Natural killer cell treated with Interleukin-12 subunit alpha and Interleukin-12 subunit beta and Interleukin-15 and Interleukin-18, amount 100 ng/mL, for 72 hours (primary cell): ENCODE measurements around the gene TUBG2. TPM values are rescaled to one million over a fixed set of nuclear protein-coding genes. Genes with fewer than 3 reads are reported as not detected.

ENCODE experiments used
- ATAC-seq, 2 donors: fragments of 150-1000 bp; cut with Tn5 transposase in 1 of 2; sonication (Bioruptor Pico), chemical (Tn5 transposase) in 1 of 2; 2 replicates each; pipeline ENCODE4 v1.10.0; 2021
- DNase-seq: peaks from one replicate; pipeline ENCODE4 v3.0.0; 2022; ENCODE audit warnings: low spot score
- H3K27ac Mint-ChIP-seq, 2 donors: 1 replicate in 1 of 2; 2 replicates in 1 of 2; pipeline ENCODE4 v1.8.0; 2022; ENCODE audit warnings: mixed read lengths in 2 of 2, mild to moderate bottlenecking in 1 of 2, moderate library complexity in 1 of 2
- H3K27me3 Mint-ChIP-seq, 2 donors: 1 replicate in 1 of 2; 2 replicates in 1 of 2; pipeline ENCODE4 v1.8.0; 2022; ENCODE audit warnings: mixed read lengths in 2 of 2
- H3K36me3 Mint-ChIP-seq: one replicate; pipeline ENCODE4 v1.8.0; 2022; ENCODE audit warnings: mixed read lengths
- H3K4me1 Mint-ChIP-seq, 2 donors: 1 replicate in 1 of 2; 2 replicates in 1 of 2; pipeline ENCODE4 v1.8.0; 2022; ENCODE audit warnings: low read depth in 2 of 2, mixed read lengths in 2 of 2, mild to moderate bottlenecking in 1 of 2
- H3K4me3 Mint-ChIP-seq: one replicate; pipeline ENCODE4 v1.8.0; 2022; ENCODE audit warnings: mixed read lengths
- H3K9me3 Mint-ChIP-seq: 2 replicates; pipeline ENCODE4 v1.8.0; 2022; ENCODE audit warnings: mixed read lengths
- total RNA-seq, 2 donors: library from RNA; stranded (reverse); gene quantifications; one replicate each; pipeline ENCODE4 v1.2.3, GENCODE V29; 2022

Gene TUBG2
- total RNA-seq, 2 donors from 2014 or later, result 3.9 to 8.0 TPM

DNA sequence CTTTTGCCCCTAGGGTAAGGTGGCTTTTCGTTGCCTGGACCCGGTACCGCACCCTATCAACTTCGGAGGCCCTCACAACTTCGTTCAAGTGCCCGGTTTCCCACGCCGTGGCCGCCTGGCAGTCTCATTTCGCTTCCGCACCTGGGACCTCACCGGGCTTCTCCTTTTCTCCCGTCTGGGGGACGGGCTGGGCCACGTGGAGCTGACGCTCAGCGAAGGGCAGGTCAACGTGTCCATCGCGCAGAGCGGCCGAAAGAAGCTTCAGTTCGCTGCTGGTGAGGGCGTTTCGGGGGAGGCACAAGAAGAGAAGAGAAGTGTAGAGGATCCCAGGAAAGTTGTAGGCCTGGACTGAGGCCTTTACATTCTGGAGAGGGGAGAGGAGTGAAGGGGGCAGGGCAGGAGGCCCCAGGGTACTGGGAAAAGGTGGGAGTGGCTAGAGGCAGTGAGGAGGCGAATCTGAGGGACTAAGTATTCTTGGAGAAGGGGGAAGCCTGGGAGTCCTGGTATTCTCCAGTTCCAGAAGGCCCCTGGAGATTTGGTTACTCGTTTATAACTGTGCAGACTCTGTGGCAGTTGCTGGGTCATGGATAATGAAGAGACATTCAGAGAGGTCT is 28.7 kb downstream of the TUBG2 start:
- ATAC-seq (no peak), DNase-seq (no peak)
- peaks cover 6% of the 10 kb centered on the region in 2 donors for H3K4me1 Mint-ChIP-seq
- H3K36me3 Mint-ChIP-seq, result no peaks in the 10 kb centered on the region
- no peaks in the 10 kb centered on the region for H3K9me3 Mint-ChIP-seq
- no peak overlapping the region for H3K4me3 Mint-ChIP-seq
- no peak overlapping the region for H3K27ac Mint-ChIP-seq
- H3K27me3 Mint-ChIP-seq, result peaks cover 15 to 27% of the 10 kb centered on the region in 2 donors

- DNase-seq, result no peak
- no peaks in the 10 kb centered on the region for H3K4me1 Mint-ChIP-seq
- H3K27me3 Mint-ChIP-seq, result peaks cover 0 to 7% of the 10 kb centered on the region in 2 donors
- H3K27ac Mint-ChIP-seq, result no peak overlapping the region
- no peaks in the 10 kb centered on the region for H3K9me3 Mint-ChIP-seq
- no peak overlapping the region for H3K4me3 Mint-ChIP-seq
- no peak for ATAC-seq
- H3K36me3 Mint-ChIP-seq, result no peaks in the 10 kb centered on the region
Measured at GRCh38 chr17:42690596-42690995, 31.5 kb downstream of the TUBG2 start.

DNA sequence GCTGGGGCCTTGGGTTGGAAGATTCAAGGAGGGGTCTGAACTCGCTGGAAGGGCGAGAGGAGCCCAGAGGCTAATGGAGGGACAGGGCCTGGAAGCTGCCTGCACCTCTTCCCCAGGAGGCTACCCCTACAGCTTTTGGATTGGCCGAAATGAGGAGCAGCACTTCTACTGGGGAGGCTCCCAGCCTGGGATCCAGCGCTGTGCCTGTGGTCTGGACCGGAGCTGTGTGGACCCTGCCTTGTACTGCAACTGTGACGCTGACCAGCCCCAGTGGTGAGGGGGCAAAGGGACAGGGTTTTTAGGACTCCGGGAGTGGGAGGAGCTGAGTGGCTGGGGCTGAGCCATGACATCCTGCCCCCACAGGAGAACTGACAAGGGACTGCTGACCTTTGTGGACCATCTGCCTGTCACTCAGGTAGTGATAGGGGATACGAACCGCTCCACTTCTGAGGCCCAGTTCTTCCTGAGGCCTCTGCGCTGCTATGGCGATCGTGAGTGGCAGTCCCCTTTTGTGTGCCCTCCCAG is 32.0 kb downstream of the TUBG2 start:
- Mint-ChIP-seq H3K27me3 (peaks cover 0 to 2% of the 10 kb centered on the region in 2 donors), H3K27ac (no peak overlapping the region), H3K9me3 (no peaks in the 10 kb centered on the region), H3K36me3 (no peaks in the 10 kb centered on the region), H3K4me3 (no peak overlapping the region), H3K4me1 (no peaks in the 10 kb centered on the region)
- DNase-seq (no peak), ATAC-seq (no peak)

GRCh38 chr17:42692489-42692888 is 33.4 kb downstream of the TUBG2 start:
- peaks cover 0 to 2% of the 10 kb centered on the region in 2 donors for H3K27me3 Mint-ChIP-seq

GRCh38 chr17:42694524-42694923 is 35.4 kb downstream of the TUBG2 start:
- Mint-ChIP-seq H3K9me3 (no peaks in the 10 kb centered on the region), H3K27me3 (no peaks in the 10 kb centered on the region), H3K4me1 (no peaks in the 10 kb centered on the region), H3K36me3 (no peaks in the 10 kb centered on the region), H3K4me3 (no peak overlapping the region), H3K27ac (no peak overlapping the region)
- ATAC-seq (no peak), DNase-seq (no peak)

More at GRCh38 chr17:42692489-42692888, 33.4 kb downstream of the TUBG2 start:
- DNase-seq (no peak), ATAC-seq (no peak)
- Mint-ChIP-seq H3K27ac (no peak overlapping the region), H3K9me3 (no peaks in the 10 kb centered on the region), H3K4me1 (no peaks in the 10 kb centered on the region), H3K4me3 (no peak overlapping the region), H3K36me3 (no peaks in the 10 kb centered on the region)

DNA sequence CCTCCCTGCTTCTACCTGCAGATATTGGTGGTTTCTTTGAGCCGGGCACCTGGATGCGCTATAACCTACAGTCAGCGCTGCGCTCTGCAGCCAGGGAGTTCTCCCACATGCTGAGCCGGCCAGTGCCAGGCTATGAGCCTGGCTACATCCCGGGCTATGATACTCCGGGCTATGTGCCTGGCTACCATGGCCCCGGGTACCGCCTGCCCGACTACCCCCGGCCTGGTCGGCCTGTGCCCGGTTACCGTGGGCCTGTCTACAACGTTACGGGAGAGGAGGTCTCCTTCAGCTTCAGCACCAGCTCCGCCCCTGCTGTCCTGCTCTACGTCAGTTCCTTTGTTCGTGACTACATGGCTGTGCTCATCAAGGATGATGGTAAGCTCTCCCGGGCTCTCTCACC is 36.4 kb downstream of the TUBG2 start:
- H3K36me3 Mint-ChIP-seq, result no peaks in the 10 kb centered on the region
- no peak overlapping the region for H3K27ac Mint-ChIP-seq
- no peaks in the 10 kb centered on the region for H3K4me1 Mint-ChIP-seq
- no peak overlapping the region for H3K4me3 Mint-ChIP-seq
- DNase-seq, result peak; percentile 56
- peak in 1 of 2 donors; percentile 26 for ATAC-seq
- H3K9me3 Mint-ChIP-seq, result no peaks in the 10 kb centered on the region
- no peaks in the 10 kb centered on the region for H3K27me3 Mint-ChIP-seq

GRCh38 chr17:42697108-42697811 is 38.2 kb downstream of the TUBG2 start:
- no peaks in the 10 kb centered on the region for H3K36me3 Mint-ChIP-seq
- DNase-seq, result peak; percentile 29
- H3K4me3 Mint-ChIP-seq, result no peak overlapping the region
- ATAC-seq, result no peak
- H3K27me3 Mint-ChIP-seq, result no peaks in the 10 kb centered on the region
- no peaks in the 10 kb centered on the region for H3K4me1 Mint-ChIP-seq
- H3K9me3 Mint-ChIP-seq, result no peaks in the 10 kb centered on the region
- no peak overlapping the region for H3K27ac Mint-ChIP-seq

GRCh38 chr17:42698736-42699414 is 39.8 kb downstream of the TUBG2 start:
- ATAC-seq (no peak), DNase-seq (no peak)
- Mint-ChIP-seq H3K27me3 (no peaks in the 10 kb centered on the region), H3K4me1 (peaks cover 0 to under 1% of the 10 kb centered on the region in 2 donors), H3K9me3 (no peaks in the 10 kb centered on the region), H3K4me3 (no peak overlapping the region), H3K36me3 (peaks cover 11% of the 10 kb centered on the region), H3K27ac (no peak overlapping the region)

DNA sequence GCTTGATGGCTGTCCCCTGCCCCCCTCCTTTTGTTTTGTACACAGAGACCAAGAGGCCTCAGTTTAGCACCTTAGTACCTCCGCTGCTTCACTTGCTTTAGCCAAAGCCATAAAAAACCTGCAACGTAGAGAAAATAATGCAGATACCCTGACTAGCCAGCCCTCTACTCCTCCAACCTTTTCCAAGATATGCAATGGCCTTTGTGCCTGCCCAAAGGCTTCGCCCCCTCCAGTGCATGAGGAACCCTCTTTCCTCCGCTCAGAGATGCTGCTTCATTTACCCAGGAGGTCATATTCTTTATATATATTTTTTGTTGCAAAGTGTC is 40.3 kb downstream of the TUBG2 start:
- Mint-ChIP-seq H3K4me1 (peaks cover 0 to 3% of the 10 kb centered on the region in 2 donors), H3K27me3 (no peaks in the 10 kb centered on the region), H3K4me3 (no peak overlapping the region), H3K27ac (no peak overlapping the region), H3K36me3 (peaks cover 12% of the 10 kb centered on the region), H3K9me3 (no peaks in the 10 kb centered on the region)
- ATAC-seq (no peak), DNase-seq (no peak)

DNA sequence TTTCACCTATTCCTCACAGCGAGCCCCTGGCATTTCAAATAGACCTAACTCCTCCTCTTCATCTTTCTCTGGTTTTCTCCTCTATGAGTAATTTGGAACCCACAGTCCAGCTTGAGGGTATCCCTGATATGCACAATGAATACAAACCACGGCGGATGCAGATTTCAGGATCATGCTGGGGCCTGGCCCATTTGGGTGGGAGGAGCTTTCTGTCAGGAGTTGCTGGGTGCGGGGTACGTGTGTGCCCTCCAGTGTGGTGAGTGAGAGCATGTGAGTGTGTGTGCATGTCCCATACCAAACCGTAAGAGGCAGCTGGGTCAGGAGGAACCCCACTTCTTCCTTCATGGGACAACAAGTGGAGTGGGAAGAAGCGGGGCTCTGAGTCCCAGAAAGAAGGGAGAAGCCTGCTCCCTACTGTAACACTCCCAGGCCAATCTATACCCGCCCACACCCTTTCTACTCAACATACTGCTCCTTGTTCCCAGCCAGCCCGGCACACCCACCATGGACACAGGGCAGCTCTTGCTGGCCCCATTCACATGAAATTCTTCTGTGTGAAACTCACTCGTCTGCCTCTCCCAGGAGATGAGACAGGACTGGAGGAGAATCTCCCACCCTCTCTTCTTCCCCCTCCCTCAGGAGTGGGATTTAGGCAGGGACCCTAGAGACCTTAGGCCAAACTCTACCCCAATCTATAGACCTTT is 41.7 kb downstream of the TUBG2 start:
- ATAC-seq (no peak), DNase-seq (no peak)
- no peak overlapping the region for H3K27ac Mint-ChIP-seq
- peaks cover 19% of the 10 kb centered on the region for H3K36me3 Mint-ChIP-seq
- no peaks in the 10 kb centered on the region for H3K27me3 Mint-ChIP-seq
- H3K4me3 Mint-ChIP-seq, result no peak overlapping the region
- peaks cover 8 to 10% of the 10 kb centered on the region in 2 donors for H3K4me1 Mint-ChIP-seq
- no peaks in the 10 kb centered on the region for H3K9me3 Mint-ChIP-seq

DNA sequence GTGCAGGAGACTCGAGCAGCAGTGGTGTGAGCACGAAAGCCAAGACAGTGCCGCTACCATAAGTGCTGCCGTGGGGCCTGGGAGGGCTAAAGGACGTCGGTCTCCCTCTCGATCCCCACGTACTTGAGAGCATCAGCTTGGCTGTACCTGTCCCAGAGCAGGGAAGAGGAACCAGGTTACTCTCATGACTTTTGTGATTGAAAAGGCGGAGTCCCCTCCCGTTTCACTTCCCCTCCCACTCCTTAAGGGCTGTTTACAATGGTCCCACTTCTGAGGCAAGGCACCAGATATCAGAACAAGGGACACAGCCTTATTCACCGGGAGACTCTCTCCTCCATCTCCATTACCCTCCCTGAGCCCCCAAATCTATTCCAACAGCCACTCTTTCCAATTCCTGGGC is 43.4 kb downstream of the TUBG2 start:
- Mint-ChIP-seq H3K4me1 (peaks cover 8 to 17% of the 10 kb centered on the region in 2 donors), H3K4me3 (no peak overlapping the region), H3K9me3 (no peaks in the 10 kb centered on the region), H3K27ac (no peak overlapping the region), H3K27me3 (no peaks in the 10 kb centered on the region), H3K36me3 (peaks cover 20% of the 10 kb centered on the region)
- ATAC-seq, result no peak
- DNase-seq, result no peak

DNA sequence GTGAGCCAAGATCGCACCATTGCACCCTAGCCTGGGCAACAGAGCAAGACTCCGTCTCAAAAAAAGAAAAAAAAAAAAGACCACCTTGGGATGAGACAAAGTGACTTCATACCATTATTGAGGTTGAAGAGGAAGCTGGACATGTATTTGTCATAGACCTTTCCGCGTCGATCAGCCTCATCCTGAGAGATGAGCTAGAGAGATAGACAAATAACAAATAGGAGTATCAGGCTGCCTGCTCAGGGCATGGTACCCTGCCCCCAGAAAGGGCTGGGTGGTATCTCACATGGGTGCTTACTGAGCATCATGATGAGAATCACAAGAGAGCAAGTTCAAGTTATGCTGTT is 45.4 kb downstream of the TUBG2 start:
- H3K4me1 Mint-ChIP-seq, result peaks cover 14 to 28% of the 10 kb centered on the region in 2 donors
- no peaks in the 10 kb centered on the region for H3K9me3 Mint-ChIP-seq
- ATAC-seq (peak in 1 of 2 donors; percentile 17), DNase-seq (no peak)
- H3K27ac Mint-ChIP-seq, result no peak overlapping the region
- H3K27me3 Mint-ChIP-seq, result no peaks in the 10 kb centered on the region
- H3K36me3 Mint-ChIP-seq, result peaks cover 34% of the 10 kb centered on the region
- H3K4me3 Mint-ChIP-seq, result peak overlapping the region; percentile 11

- ATAC-seq (peak; percentile 90 to 93), DNase-seq (no peak)
- Mint-ChIP-seq H3K9me3 (no peaks in the 10 kb centered on the region), H3K4me1 (peaks cover 14 to 28% of the 10 kb centered on the region in 2 donors), H3K36me3 (peaks cover 38% of the 10 kb centered on the region), H3K27ac (no peak overlapping the region), H3K4me3 (peak overlapping the region; percentile 16), H3K27me3 (no peaks in the 10 kb centered on the region)
Measured at GRCh38 chr17:42704837-42705494, 45.9 kb downstream of the TUBG2 start.
